ENCODE measurements around the gene DYNC1I1. TPM values are rescaled to one million over a fixed set of nuclear protein-coding genes. Genes with fewer than 3 reads are reported as not detected.

The DYNC1I1 gene
- total RNA-seq, 1 experiment from 2014 or later = 3.2 TPM

DNA sequence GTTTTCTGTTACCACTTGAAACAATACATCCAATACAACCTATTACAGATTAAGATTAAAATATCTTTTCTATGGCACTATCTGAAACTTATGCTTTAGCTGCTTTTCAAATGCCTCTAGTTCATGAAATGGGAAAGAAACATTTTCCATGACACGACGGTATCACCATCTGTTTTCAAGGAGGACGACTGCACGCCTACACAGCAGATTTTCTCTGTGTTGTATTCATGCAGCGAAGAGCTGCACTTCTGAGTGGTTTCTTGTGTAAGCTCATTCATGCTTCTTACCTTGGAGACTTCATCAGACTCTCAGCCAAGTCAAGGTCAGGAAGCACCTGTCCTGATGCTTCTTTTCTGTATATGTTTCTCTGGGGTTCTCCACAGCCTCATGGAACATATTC lies 179.2 kb downstream of the DYNC1I1 start:
- no peak overlapping the region for H3K9ac ChIP-seq (ENCODE audit: extremely low read depth, insufficient read length, low read length)
- H3T11ph ChIP-seq (ENCODE audit: low read length) = no peak overlapping the region
- no peak overlapping the region for H3K27ac ChIP-seq (ENCODE audit: insufficient read length, low read depth, low read length)
- no peak overlapping the region for H3K23ac ChIP-seq (ENCODE audit: insufficient read length, low read depth, low read length)
- DNase-seq = no peak
- Mint-ChIP-seq H3K27ac (no peak overlapping the region), H3K27me3 (ENCODE audit: low read depth) (no peaks in the 10 kb centered on the region), H3K9me3 (no peaks in the 10 kb centered on the region), H3K36me3 (ENCODE audit: insufficient read depth in 1 of 3, low read depth in 3 of 3) (no peaks in the 10 kb centered on the region), H3K4me1 (no peaks in the 10 kb centered on the region), H3K4me3 (no peak overlapping the region)
- H3K27me3 ChIP-seq (ENCODE audit: insufficient read depth, low read length) = no peaks in the 10 kb centered on the region
- H3K4me2 ChIP-seq (ENCODE audit: insufficient read depth, insufficient read length, low read length) = no peak overlapping the region
- no peak overlapping the region for H3K14ac ChIP-seq (ENCODE audit: insufficient read depth, low read length)
- H2BK20ac ChIP-seq (ENCODE audit: low read depth, low read length, poor library complexity, severe bottlenecking) = no peak overlapping the region
- H3K9me3 ChIP-seq (ENCODE audit: control insufficient read depth, low read depth, low read length) = no peaks in the 10 kb centered on the region
- H2AFZ ChIP-seq (ENCODE audit: low read length) = no peak overlapping the region
- no peak overlapping the region for H2BK5ac ChIP-seq (ENCODE audit: insufficient read length, low read length)
- H2AK5ac ChIP-seq (ENCODE audit: insufficient read length, low read length) = no peak overlapping the region
- H4K20me1 ChIP-seq (ENCODE audit: control insufficient read depth, insufficient read depth, insufficient read length) = no peaks in the 10 kb centered on the region
- no peak overlapping the region for H3K18ac ChIP-seq (ENCODE audit: insufficient read length, low read depth, low read length)
- H2BK12ac ChIP-seq (ENCODE audit: insufficient read length, low read depth, low read length) = no peak overlapping the region
- TF ChIP-seq, protein P1, sequence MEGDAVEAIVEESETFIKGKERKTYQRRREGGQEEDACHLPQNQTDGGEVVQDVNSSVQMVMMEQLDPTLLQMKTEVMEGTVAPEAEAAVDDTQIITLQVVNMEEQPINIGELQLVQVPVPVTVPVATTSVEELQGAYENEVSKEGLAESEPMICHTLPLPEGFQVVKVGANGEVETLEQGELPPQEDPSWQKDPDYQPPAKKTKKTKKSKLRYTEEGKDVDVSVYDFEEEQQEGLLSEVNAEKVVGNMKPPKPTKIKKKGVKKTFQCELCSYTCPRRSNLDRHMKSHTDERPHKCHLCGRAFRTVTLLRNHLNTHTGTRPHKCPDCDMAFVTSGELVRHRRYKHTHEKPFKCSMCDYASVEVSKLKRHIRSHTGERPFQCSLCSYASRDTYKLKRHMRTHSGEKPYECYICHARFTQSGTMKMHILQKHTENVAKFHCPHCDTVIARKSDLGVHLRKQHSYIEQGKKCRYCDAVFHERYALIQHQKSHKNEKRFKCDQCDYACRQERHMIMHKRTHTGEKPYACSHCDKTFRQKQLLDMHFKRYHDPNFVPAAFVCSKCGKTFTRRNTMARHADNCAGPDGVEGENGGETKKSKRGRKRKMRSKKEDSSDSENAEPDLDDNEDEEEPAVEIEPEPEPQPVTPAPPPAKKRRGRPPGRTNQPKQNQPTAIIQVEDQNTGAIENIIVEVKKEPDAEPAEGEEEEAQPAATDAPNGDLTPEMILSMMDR (conservative IDR thresholded peaks at IDR 0.05) = no peak
- H3K4ac ChIP-seq (ENCODE audit: low read depth, low read length) = no peak overlapping the region
- no CpG with 5 or more reads among the region's 5 CpGs for WGBS (ENCODE audit: extremely low coverage, insufficient read length, low lambda C conversion rate)
- no peak overlapping the region for H2BK120ac ChIP-seq (ENCODE audit: low read depth, low read length, poor library complexity, severe bottlenecking)
- H4K8ac ChIP-seq (replicated peaks; ENCODE audit: insufficient read length, low read depth, low read length) = no peak overlapping the region
- H3K4me1 ChIP-seq (ENCODE audit: insufficient read depth, low read length) = no peaks in the 10 kb centered on the region
- H4K5ac ChIP-seq (ENCODE audit: insufficient read length, low read depth, low read length) = no peak overlapping the region
- no peak overlapping the region for H3K56ac ChIP-seq (ENCODE audit: insufficient read length, low read depth, low read length)
- H3K79me1 ChIP-seq (ENCODE audit: insufficient read depth, low read depth, low read length, poor library complexity, severe bottlenecking) = no peaks in the 10 kb centered on the region
- H4K91ac ChIP-seq (ENCODE audit: insufficient read length, low read depth, low read length) = no peak overlapping the region
- H2BK15ac ChIP-seq (ENCODE audit: low read depth, low read length) = no peak overlapping the region
- H3K23me2 ChIP-seq (ENCODE audit: insufficient read length, low read depth, low read length, poor library complexity, severe bottlenecking) = no peaks in the 10 kb centered on the region
- no peaks in the 10 kb centered on the region for H3K79me2 ChIP-seq (ENCODE audit: insufficient read depth, low read length)
